Pancreas (tissue), 10 donors: ENCODE measurements around the gene METRN. TPM values are rescaled to one million over a fixed set of nuclear protein-coding genes. Genes with fewer than 3 reads are reported as not detected.

Experiments used
- ATAC-seq, 4 donors: fragments of 200-7000 bp; cut with Tn5 transposase; one replicate each; pipeline versions ENCODE4 v1.8.0 to v1.9.1; 2020; ENCODE audit warnings: mild to moderate bottlenecking in 4 of 4, moderate library complexity in 4 of 4
- DNase-seq, 6 donors: peaks; one replicate each; pipeline ENCODE4 v3.0.0-alpha.2; 2020
- FAIRE-seq: peaks from 2 replicates; lab custom pipeline; 2012; peaks lifted over from hg19 to GRCh38; lab: Jason Lieb, UNC
- H3K27ac ChIP-seq, 4 donors: fragments of 200-600 bp; sonication (generic); 1 replicate in 3 of 4; 2 replicates in 1 of 4; pipeline versions ENCODE4 v1.5.0 to v1.8.0; 2020
- H3K27me3 ChIP-seq, 4 donors: fragments of 200-600 bp; one replicate each; pipeline ENCODE4 v1.8.0; 2021
- H3K36me3 ChIP-seq, 3 donors: fragments of 200-600 bp; sonication (generic) in 1 of 3; one replicate each; pipeline versions ENCODE4 v1.5.0 to v1.8.0; 2020 to 2021
- H3K4me1 ChIP-seq, 3 donors: fragments of 200-600 bp; one replicate each; pipeline ENCODE4 v1.8.0; 2021
- H3K4me3 ChIP-seq, 4 donors: fragments of 200-600 bp; sonication (generic) in 2 of 4; one replicate each; pipeline versions ENCODE4 v1.5.0 to v1.8.0; 2020 to 2021
- H3K9me3 ChIP-seq, 4 donors: fragments of 200-600 bp; one replicate each; pipeline ENCODE4 v1.8.0; 2021
- CTCF ChIP-seq, 4 donors: fragments of 200-600 bp; sonication (generic) in 3 of 4; IDR thresholded peaks; one replicate each; pipeline versions ENCODE4 v1.5.0 to v1.8.0; 2021; ENCODE audit warnings: antibody characterized with exemption in 4 of 4
- whole genome bisulfite sequencing, 2 donors: extraction: QIAGEN DNeasy Blood & Tissue Kit; methylation state at CpG; one replicate each; pipeline ENCODE4 v1.1.7; 2013; 5-methylcytosine and 5-hydroxymethylcytosine counted together
- intact Hi-C, 3 donors: fragments of 100-400 bp; cut with DNase I; formaldehyde crosslinking; loops; one replicate each; pipeline versions ENCODE4 v1.11.1 to v1.14.2; 2022
- polyA plus RNA-seq, 2 donors: library from polyadenylated mRNA; stranded (reverse); fragments of 200-250 nt; gene quantifications; one replicate each; pipeline ENCODE4 v1.2.3, GENCODE V29; 2013
- total RNA-seq, 6 donors: library from RNA; stranded (reverse); fragmentation: NEBNext Ultra II Directional in 4 of 6; extraction: Animal tissue kit (Norgen Biotek cat#: 25700) in 4 of 6; gene quantifications; one replicate each; pipeline versions ENCODE4 v1.2.1 to v1.2.4, GENCODE V29; 2021 to 2023
- donor health status: healthy with polysubstance abuse.
- donor health status: DM: no; HTN: no; CAD: no; lungs with moderate emphysema.
- donor health status: DM: no; HTN: no; CAD: no.
- donor health status: control.
- donor health status: control.
- donor health status: Bipolar disorder and iron deficiency.
- donor health status: DM: yes; HTN: yes; CAD: no.
- donor health status: DM: no; HTN: no; CAD: no.
- donor health status: DM: no; HTN: no; CAD: no.
- donor health status: DM: yes; HTN: yes; CAD: no.

Gene METRN
- total and polyA plus RNA-seq, 8 donors, result 27.6 to 82.0 (median 42.2) TPM

- 1% methylated on average over 26 to 80 of the region's 80 CpGs for WGBS, 2 donors
- Histone ChIP-seq H3K4me1 (peaks cover 9 to 16% (median 14%) of the 10 kb centered on the region in 3 donors), H3K36me3 (peaks cover 0 to 12% (median 0%) of the 10 kb centered on the region in 3 donors), H3K9me3 (no peaks in the 10 kb centered on the region), H3K4me3 (peak overlapping the region in 3 of 4 donors; percentile 10 to 49 (median 30)), H3K27ac (no peak overlapping the region), H3K27me3 (no peaks in the 10 kb centered on the region)
- FAIRE-seq, result no peak
- TF ChIP-seq CTCF (IDR thresholded peaks at IDR 0.05), result no peak
- ATAC-seq, result peak; percentile 20 to 59 (median 57)
- intact Hi-C loops, result no loop called here
- DNase-seq, result peak in 5 of 6 donors; percentile 30 to 84 (median 53)
These were observed 13.4 kb downstream of the METRN start for GRCh38 chr16:728131-728889.

DNA sequence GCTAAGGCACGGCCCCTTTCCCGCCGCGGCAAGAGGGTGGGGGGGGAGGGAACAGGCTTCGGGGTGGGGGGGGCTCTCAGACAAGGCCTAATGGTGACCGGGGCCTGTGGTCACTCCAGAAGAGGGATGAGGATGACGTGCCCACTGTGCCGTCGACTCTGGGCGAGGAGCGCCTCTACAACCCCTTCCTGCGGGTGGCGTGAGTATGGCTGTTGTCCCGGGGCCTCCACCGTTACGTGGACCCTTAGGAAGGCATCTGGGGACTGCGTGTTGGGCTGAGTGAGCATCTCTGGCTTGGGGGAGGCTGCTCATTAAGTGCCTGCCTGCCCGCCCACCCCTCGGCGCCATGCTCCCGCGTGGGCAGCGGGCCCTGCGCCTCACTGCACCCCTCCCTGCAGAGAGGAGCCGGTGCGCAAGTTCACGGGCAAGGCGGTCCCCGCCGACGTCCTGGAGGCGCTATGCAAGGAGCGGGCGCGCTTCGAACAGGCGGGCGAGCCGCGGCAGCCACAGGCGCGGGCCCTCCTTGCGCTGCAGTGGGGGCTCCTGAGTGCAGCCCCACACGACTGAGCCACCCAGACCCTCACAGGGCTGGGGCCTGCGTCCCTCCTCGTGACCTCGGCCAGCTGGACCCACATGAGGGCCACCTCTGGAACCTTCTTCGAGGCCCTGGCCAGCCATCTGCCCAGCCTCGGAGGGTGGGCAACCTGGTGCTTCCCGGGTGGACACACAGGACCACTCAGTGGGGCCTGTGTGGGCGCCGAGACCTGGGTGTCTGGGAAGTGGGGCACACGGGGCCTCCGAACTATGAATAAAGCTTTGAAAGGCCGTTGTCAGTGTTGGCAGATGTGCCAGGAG is 14.2 kb downstream of the METRN start:
- H3K27me3 ChIP-seq, result no peaks in the 10 kb centered on the region
- 49 to 57% methylated on average over 53 to 55 of the region's 55 CpGs for WGBS, 2 donors

DNA sequence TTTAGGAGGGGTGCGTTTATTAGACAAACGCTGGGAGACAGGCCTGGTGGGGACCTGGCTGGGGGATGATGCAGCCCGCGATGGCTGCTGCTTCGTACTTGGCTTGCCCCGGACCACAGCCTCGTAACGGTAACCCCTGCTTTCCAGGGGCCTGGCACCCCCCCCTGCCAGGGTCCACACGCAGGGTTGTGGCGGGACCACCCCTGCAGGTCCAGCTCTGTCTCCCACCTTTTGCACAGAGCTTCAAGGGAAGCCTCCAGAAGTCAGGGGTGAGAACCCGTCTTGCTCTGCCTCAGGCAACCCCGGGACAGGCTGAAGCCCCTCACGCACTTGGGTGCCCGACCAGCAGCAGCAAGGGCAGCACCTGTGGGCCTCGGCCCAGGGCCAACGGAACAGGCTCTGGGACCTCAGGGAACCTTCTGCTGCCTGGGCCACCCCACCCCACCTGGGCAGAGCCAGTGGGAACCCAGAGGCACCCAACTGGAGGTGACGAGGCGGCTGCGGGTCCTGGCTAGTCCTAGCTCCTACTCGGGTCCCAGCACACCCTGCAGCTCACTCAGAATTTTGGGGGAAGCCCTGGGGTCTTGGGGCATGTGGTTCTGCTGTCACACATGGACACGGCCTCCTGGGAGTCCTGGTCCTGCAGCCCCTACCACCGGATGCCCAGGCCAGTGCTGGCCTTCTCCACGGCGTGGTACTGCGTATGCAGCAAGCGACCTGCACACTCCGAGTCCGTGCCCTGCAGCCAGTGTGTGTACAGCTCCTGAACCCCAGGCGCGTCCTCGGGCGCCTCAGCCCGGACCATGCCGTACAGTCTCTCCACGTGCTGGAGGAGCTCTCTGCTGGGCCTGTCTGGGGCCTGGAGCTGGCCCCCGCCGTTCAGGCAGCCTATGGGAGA is 15.1 kb downstream of the METRN start:
- no peaks in the 10 kb centered on the region for H3K9me3 ChIP-seq
- H3K27ac ChIP-seq, result no peak overlapping the region
- 86 to 89% methylated on average over 37 of the region's 37 CpGs for WGBS, 2 donors

More for the DNA sequence above, 14.2 kb downstream of the METRN start:
- FAIRE-seq (no peak), DNase-seq (peak in 5 of 6 donors; percentile 7 to 79 (median 46)), ATAC-seq (no peak)
- Histone ChIP-seq H3K9me3 (no peaks in the 10 kb centered on the region), H3K27ac (no peak overlapping the region), H3K4me1 (peaks cover 9 to 16% (median 14%) of the 10 kb centered on the region in 3 donors), H3K36me3 (peaks cover 0 to 19% (median 0%) of the 10 kb centered on the region in 3 donors), H3K4me3 (no peak overlapping the region)
- no peak for TF ChIP-seq CTCF (IDR thresholded peaks at IDR 0.05)
- intact Hi-C loops, result no loop called here

More for the DNA sequence above, 15.1 kb downstream of the METRN start:
- Histone ChIP-seq H3K4me3 (no peak overlapping the region), H3K4me1 (peaks cover 9 to 16% (median 14%) of the 10 kb centered on the region in 3 donors), H3K27me3 (no peaks in the 10 kb centered on the region), H3K36me3 (peaks cover 0 to 19% (median 0%) of the 10 kb centered on the region in 3 donors)
- intact Hi-C loops, result no loop called here
- FAIRE-seq, result no peak
- DNase-seq, result peak in 4 of 6 donors; percentile 19 to 84 (median 42)
- no peak for TF ChIP-seq CTCF (IDR thresholded peaks at IDR 0.05)
- no peak for ATAC-seq
